ENCODE data around the gene SLC34A3. TPM values are rescaled to one million over a fixed set of nuclear protein-coding genes. Genes with fewer than 3 reads are reported as not detected.

SLC34A3 gene
- total RNA-seq, 1 donor from 2014 or later, result not detected

- Mint-ChIP-seq H3K27me3 (ENCODE audit: unreplicated experiment) (peaks cover 7% of the 10 kb centered on the region), H3K4me1 (ENCODE audit: unreplicated experiment) (no peaks in the 10 kb centered on the region), H3K27ac (ENCODE audit: unreplicated experiment) (no peak overlapping the region), H3K36me3 (ENCODE audit: low read depth, unreplicated experiment) (peaks cover 5% of the 10 kb centered on the region), H3K9me3 (ENCODE audit: unreplicated experiment) (no peaks in the 10 kb centered on the region), H3K4me3 (ENCODE audit: unreplicated experiment) (no peak overlapping the region)
- no peak for TF ChIP-seq CTCF (IDR thresholded peaks at IDR 0.05; ENCODE audit: unreplicated experiment)
- peak; percentile 42 for DNase-seq (ENCODE audit: low spot score)
These were observed 13.2 kb upstream of the SLC34A3 start for GRCh38 chr9:137217276-137218211.

- H3K9me3 Mint-ChIP-seq (ENCODE audit: unreplicated experiment), result no peaks in the 10 kb centered on the region
- H3K4me3 Mint-ChIP-seq (ENCODE audit: unreplicated experiment), result no peak overlapping the region
- H3K4me1 Mint-ChIP-seq (ENCODE audit: unreplicated experiment), result no peaks in the 10 kb centered on the region
- no peaks in the 10 kb centered on the region for H3K36me3 Mint-ChIP-seq (ENCODE audit: low read depth, unreplicated experiment)
- peaks cover 7% of the 10 kb centered on the region for H3K27me3 Mint-ChIP-seq (ENCODE audit: unreplicated experiment)
- DNase-seq (ENCODE audit: low spot score), result no peak
- H3K27ac Mint-ChIP-seq (ENCODE audit: unreplicated experiment), result no peak overlapping the region
- no peak for TF ChIP-seq CTCF (IDR thresholded peaks at IDR 0.05; ENCODE audit: unreplicated experiment)
These were observed 12.4 kb upstream of the SLC34A3 start for GRCh38 chr9:137218212-137218753.

GRCh38 chr9:137218754-137219271 lies 11.9 kb upstream of the SLC34A3 start:
- Mint-ChIP-seq H3K27me3 (ENCODE audit: unreplicated experiment) (peaks cover 7% of the 10 kb centered on the region), H3K4me3 (ENCODE audit: unreplicated experiment) (no peak overlapping the region), H3K9me3 (ENCODE audit: unreplicated experiment) (no peaks in the 10 kb centered on the region), H3K36me3 (ENCODE audit: low read depth, unreplicated experiment) (no peaks in the 10 kb centered on the region), H3K4me1 (ENCODE audit: unreplicated experiment) (no peaks in the 10 kb centered on the region), H3K27ac (ENCODE audit: unreplicated experiment) (no peak overlapping the region)
- DNase-seq (ENCODE audit: low spot score), result no peak
- TF ChIP-seq CTCF (IDR thresholded peaks at IDR 0.05; ENCODE audit: unreplicated experiment), result no peak

- Mint-ChIP-seq H3K4me1 (ENCODE audit: unreplicated experiment) (no peaks in the 10 kb centered on the region), H3K9me3 (ENCODE audit: unreplicated experiment) (no peaks in the 10 kb centered on the region), H3K36me3 (ENCODE audit: low read depth, unreplicated experiment) (no peaks in the 10 kb centered on the region), H3K27me3 (ENCODE audit: unreplicated experiment) (peaks cover 5% of the 10 kb centered on the region), H3K4me3 (ENCODE audit: unreplicated experiment) (no peak overlapping the region), H3K27ac (ENCODE audit: unreplicated experiment) (no peak overlapping the region)
- TF ChIP-seq CTCF (IDR thresholded peaks at IDR 0.05; ENCODE audit: unreplicated experiment), result no peak
- no peak for DNase-seq (ENCODE audit: low spot score)
These were observed 10.9 kb upstream of the SLC34A3 start for GRCh38 chr9:137219757-137220316.

Data from endothelial cell (in vitro differentiated cells).